ENCODE data around the gene ZNF138. TPM values are rescaled to one million over a fixed set of nuclear protein-coding genes. Genes with fewer than 3 reads are reported as not detected.
"Not testable (repeated sequence)": the region's sequence is repeated elsewhere in the genome, so short reads cannot be mapped to it uniquely, and the experiment has no call there.

The ZNF138 gene
- polyA plus RNA-seq, 3 donors = 15.8 to 23.2 (median 18.2) TPM

- DNase-seq (ENCODE audit: low read depth in 3 of 3, low spot score in 2 of 3) = not testable (repeated sequence)
Measured at GRCh38 chr7:64838051-64838450, 43.8 kb downstream of the ZNF138 start.

DNA sequence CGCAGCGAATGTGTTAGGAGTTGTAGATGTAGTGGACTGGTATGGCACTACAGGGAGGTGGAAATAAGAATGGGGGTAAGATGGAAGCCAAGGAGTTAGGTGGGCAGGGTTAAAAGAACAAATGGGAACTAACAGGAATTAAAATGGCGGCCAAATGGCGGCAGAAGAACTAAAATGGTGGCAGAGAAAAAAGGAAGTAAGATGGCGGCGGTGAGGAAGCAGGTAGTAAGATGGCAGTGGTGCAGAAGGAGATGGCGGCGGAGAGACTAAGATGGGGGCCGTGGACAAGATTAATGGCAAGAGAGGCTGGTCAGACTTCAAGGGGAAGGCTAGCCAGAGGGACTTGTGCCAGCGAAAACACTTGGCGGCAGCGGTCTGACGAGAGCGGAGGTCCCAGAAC lies 44.5 kb downstream of the ZNF138 start:
- DNase-seq (ENCODE audit: low read depth in 3 of 3, low spot score in 2 of 3) = no peak

DNA sequence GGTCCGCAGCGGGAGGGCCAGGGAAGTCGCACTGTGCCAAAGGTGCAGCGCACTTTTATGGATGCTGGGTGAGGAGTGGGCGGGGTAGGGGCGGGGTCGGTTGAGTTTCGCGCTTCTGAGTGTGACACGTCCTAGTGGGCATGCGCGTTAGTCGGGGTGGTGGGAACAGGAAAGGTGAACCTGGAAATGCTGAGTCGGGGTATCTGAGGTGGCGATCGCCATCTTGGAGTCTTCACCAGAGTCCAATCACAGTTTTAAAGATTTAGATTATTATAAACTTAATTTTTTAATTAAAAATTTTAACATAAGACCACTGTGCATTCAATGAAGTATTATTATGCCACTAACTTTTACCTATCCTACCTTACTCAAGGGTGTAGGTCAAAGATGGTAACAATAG lies 45.7 kb downstream of the ZNF138 start:
- DNase-seq (ENCODE audit: low read depth in 3 of 3, low spot score in 2 of 3) = no peak

DNA sequence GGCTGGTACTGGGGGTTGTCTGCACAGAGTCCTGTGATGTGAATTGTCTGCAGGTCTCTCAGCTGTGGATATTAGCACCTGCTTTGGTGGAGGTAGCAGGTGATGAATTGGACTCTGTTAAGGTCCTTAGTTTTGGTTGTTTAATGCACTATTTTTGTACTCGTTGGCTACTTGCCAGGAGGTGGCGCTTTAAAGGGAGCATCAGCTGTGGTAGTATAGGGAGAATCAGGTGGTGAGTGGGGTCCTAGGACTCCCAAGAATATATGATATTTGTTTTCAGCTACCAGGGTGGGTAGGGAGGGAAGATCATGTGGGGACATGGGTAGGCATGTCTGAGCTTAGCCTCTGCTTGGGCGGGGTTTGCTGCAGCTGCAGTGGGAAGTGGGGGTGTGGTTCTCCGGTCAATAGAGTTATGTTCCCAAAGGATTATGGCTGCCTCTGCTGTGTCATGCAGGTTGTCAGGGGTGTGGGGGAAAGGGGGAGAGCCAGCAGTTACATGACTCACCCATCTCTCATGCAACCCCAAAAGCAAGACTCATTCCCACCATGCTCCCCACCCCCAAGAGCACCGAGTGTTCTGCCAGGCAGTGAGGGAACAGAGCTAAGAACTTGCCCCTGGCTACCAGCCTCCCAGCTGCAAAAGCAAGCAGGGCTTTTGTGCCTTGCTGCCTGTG lies 55.2 kb downstream of the ZNF138 start:
- no peak for DNase-seq (ENCODE audit: low read depth in 3 of 3, low spot score in 2 of 3)

DNA sequence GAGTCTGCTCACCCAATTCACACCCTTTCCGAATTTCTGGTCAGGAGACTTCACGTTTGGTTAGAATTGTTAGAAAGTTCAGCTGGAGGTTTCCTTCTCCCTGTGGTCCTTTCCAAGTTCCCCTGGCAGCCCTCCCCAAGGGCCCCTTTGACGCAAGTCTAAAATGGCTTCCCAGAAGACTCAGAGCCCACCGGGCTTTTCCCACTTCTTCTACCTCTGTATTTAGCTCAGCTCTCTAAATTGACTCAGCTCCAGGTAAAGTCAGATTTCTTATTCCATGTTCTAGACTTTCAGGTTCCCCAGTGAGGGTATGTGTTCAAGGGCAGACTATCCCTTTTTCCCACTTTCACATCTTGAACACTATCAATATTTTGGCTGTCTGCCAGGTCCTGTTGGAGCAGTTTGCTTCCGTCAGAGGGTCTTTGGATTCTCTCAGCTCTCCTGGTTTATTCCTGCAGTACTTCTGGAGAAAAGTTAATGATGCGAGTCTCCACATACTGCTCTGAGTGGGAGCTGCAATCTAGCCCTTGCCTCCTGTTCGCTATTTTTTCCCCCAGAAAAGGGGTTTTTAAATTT lies 55.8 kb downstream of the ZNF138 start:
- DNase-seq (ENCODE audit: low read depth in 3 of 3, low spot score in 2 of 3) = no peak

GRCh38 chr7:64853679-64854078 lies 59.5 kb downstream of the ZNF138 start:
- DNase-seq (ENCODE audit: low read depth in 3 of 3, low spot score in 2 of 3) = no peak

- DNase-seq (ENCODE audit: low read depth in 3 of 3, low spot score in 2 of 3) = no peak
Measured at GRCh38 chr7:64854969-64855368, 60.7 kb downstream of the ZNF138 start.

- no peak for DNase-seq (ENCODE audit: low read depth in 3 of 3, low spot score in 2 of 3)
Measured at GRCh38 chr7:64863021-64863420, 68.8 kb downstream of the ZNF138 start.

- not testable (repeated sequence) for DNase-seq (ENCODE audit: low read depth in 3 of 3, low spot score in 2 of 3)
Measured at GRCh38 chr7:64863530-64863929, 69.3 kb downstream of the ZNF138 start.

DNA sequence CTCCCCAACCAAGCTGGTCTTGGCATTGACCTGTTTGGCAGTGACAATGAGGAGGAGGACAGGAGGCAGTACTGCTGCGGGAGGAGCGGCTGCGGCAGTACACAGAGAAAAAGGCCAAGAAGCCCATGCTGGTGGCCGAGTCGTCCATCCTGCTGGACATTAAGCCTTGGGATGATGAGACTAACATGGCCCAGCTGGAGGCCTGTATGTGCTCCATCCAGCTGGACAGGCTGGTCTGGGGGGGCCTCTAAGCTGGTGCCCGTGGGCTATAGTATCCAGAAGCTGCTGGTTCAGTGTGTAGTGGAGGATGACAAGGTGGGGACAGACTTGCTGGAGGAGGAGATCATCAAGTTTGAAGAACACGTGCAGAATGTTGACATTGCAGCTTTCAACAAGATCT lies 69.7 kb downstream of the ZNF138 start:
- no peak for DNase-seq (ENCODE audit: low read depth in 3 of 3, low spot score in 2 of 3)

DNA sequence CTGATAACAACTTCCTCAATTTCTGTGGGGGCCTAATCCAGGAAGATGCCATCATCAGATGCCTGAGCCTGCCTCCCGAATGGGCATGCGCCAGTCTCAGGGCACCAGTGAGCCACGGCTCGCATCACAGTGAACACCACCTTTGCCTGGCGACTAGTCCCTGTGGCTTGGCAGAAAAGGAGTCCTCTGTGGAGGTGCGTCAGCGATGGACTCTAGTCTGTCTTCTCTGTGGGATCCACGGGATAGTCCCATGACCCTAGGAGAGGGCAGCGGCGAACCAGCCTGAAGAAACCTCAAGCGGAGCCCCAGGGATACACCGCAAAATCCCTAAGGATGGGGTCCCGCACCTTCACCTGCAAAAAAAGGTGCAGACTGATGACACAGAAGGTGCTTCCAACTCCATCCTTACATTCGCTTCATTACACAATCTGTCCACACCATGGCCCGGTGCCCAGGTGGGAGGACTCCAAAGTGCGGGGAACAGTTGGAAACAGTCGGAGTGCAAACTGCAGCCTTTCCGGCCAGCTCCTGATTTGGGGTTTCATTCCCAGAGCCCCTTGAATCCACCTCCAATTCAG lies 73.7 kb downstream of the ZNF138 start:
- no peak for DNase-seq (ENCODE audit: low read depth in 3 of 3, low spot score in 2 of 3)

GRCh38 chr7:64868499-64868898 lies 74.3 kb downstream of the ZNF138 start:
- DNase-seq (ENCODE audit: low read depth in 3 of 3, low spot score in 2 of 3) = no peak

GRCh38 chr7:64869121-64869725 lies 75.0 kb downstream of the ZNF138 start:
- DNase-seq (ENCODE audit: low read depth in 3 of 3, low spot score in 2 of 3) = no peak

- no peak for DNase-seq (ENCODE audit: low read depth in 3 of 3, low spot score in 2 of 3)
Measured at GRCh38 chr7:64869912-64870562, 75.8 kb downstream of the ZNF138 start.

- no peak for DNase-seq (ENCODE audit: low read depth in 3 of 3, low spot score in 2 of 3)
Measured at GRCh38 chr7:64870656-64871055, 76.4 kb downstream of the ZNF138 start.

DNA sequence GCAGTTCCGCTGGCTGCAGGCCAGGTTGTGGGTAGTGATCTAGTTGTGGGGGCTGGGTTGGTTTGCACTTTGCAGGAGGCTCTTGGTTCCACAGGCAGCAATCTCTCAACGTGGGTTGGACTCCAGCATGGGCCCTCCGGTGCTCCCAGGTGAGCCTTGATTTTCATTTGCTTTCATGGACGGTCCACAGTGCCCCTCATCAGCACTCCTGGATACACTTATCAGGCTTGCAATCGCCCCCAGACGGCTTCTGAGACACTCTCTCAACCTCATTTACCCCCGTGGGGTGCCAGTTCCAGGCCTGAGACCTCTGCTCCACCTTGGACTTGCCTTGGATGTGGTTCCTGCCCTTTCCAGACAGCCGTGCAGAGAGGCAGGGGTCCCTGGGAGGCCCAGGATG lies 77.5 kb downstream of the ZNF138 start:
- no peak for DNase-seq (ENCODE audit: low read depth in 3 of 3, low spot score in 2 of 3)

- no peak for DNase-seq (ENCODE audit: low read depth in 3 of 3, low spot score in 2 of 3)
Measured at GRCh38 chr7:64872351-64873154, 78.3 kb downstream of the ZNF138 start.

DNA sequence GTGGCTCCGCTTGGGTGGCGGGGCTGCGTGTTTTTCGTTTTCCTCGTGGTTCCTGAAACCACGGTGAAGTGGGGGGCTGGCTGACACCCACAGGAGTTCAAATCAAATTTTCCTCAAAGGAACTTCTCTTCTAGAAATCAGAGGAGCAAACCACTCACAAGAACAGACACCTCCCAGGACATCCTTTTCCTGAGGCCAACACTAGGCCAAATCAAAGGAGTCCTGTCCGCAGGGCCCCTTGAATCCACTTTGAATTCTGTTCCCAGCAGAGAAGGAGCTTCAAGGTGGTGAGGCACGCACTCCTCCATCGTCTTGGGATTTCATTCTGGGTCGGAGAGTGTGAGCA lies 78.9 kb downstream of the ZNF138 start:
- DNase-seq (ENCODE audit: low read depth in 3 of 3, low spot score in 2 of 3) = no peak

GRCh38 chr7:64873517-64873916 lies 79.3 kb downstream of the ZNF138 start:
- no peak for DNase-seq (ENCODE audit: low read depth in 3 of 3, low spot score in 2 of 3)

DNA sequence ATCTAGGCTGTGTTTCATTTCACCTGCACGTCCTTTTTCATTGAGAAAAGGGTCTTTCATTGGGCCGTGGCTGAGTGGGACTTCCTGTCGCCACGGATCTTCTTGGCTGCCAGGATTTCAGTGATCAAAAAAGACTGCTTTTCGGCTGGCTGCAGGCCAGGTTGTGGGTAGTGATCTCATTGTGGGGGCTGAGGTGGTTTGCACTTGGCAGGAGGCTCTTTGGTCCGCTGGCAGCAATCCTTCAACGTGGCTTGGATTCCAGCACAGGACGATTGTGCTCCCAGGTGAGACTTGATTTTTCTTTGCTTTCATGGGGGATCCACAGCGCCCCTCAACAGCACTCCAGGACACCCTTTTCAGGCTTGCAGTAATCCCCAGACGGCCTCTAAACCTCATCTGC lies 79.9 kb downstream of the ZNF138 start:
- no peak for DNase-seq (ENCODE audit: low read depth in 3 of 3, low spot score in 2 of 3)

Measured in right renal cortex interstitium (tissue), 3 donors.